Endothelial cell of umbilical vein (primary cell): ENCODE results near the gene ADARB2. TPM values are rescaled to one million over a fixed set of nuclear protein-coding genes. Genes with fewer than 3 reads are reported as not detected.

Experiments
- BruUV-seq: library from RNA; stranded (reverse); fragments of 400-500 nt; replicated peaks from 2 replicates; lab custom pipeline; 2021; lab: Mats Ljungman, UMichigan
- CTCF ChIA-PET: fragments of 300-600, 350-600 bp; sonication (Branson Sonifier 250); formaldehyde crosslinking; loops from one replicate; lab custom pipeline; 2021; ENCODE audit warnings: antibody characterized with exemption, inconsistent platforms; lab: Charles Lee
- POLR2A ChIA-PET: fragments of 300-600, 350-600 bp; sonication (Branson Sonifier 250); formaldehyde crosslinking; loops from one replicate; lab custom pipeline; 2021; ENCODE audit warnings: antibody characterized with exemption, inconsistent platforms; lab: Charles Lee
- DNase-seq: peaks from one replicate; pipeline ENCODE4 v3.0.0-alpha.2; 2011; ENCODE audit warnings: low read depth, low spot score
- FAIRE-seq: peaks from 2 replicates; lab custom pipeline; 2011; peaks lifted over from hg19 to GRCh38; lab: Jason Lieb, UNC
- H2AFZ ChIP-seq: 2 replicates; pipeline ENCODE4 v1.6.0; 2012; ENCODE audit warnings: low read depth, low read length, control low read depth, inconsistent platforms
- H3K27ac ChIP-seq: 2 replicates; pipeline ENCODE4 v1.5.1; 2011; ENCODE audit warnings: low read depth, mild to moderate bottlenecking, control low read depth, low read length, moderate library complexity; ENCODE audit not compliant: insufficient read depth
- H3K27me3 ChIP-seq, 2 experiments: 2 replicates each; pipeline versions ENCODE4 v1.6.0 to v1.6.1; 2011; ENCODE audit warnings: low read length in 2 of 2, mixed read lengths in 1 of 2; ENCODE audit not compliant: control insufficient read depth in 2 of 2, insufficient read depth in 2 of 2
- H3K36me3 ChIP-seq, 2 experiments: 2 replicates in 1 of 2; 3 replicates in 1 of 2; pipeline ENCODE4 v1.5.1; 2011; ENCODE audit warnings: low read length in 2 of 2, mild to moderate bottlenecking in 1 of 2, moderate library complexity in 1 of 2; ENCODE audit not compliant: control insufficient read depth in 2 of 2, insufficient read depth in 2 of 2; ENCODE audit errors: extremely low read depth in 1 of 2
- H3K4me1 ChIP-seq: 3 replicates; pipeline ENCODE4 v1.5.1; 2011; ENCODE audit warnings: mild to moderate bottlenecking, low read length; ENCODE audit not compliant: control insufficient read depth, insufficient read depth; ENCODE audit errors: extremely low read depth
- H3K4me2 ChIP-seq: 2 replicates; pipeline ENCODE4 v1.6.1; 2011; ENCODE audit warnings: low read length, control low read depth, mixed read lengths; ENCODE audit not compliant: insufficient read depth
- H3K4me3 ChIP-seq, 3 experiments: fragments of 200-600 bp in 1 of 3; sonication (generic), shearing (Covaris generic) in 1 of 3; replicated peaks in 1 of 3; 2 replicates each; pipeline ENCODE4 v1.5.1; 2011 to 2016; ENCODE audit warnings: control low read depth in 3 of 3, low read length in 3 of 3, mild to moderate bottlenecking in 2 of 3, inconsistent platforms in 1 of 3, low read depth in 1 of 3, moderate library complexity in 1 of 3; ENCODE audit not compliant: insufficient read depth in 1 of 3
- H3K79me2 ChIP-seq: 2 replicates; pipeline ENCODE4 v1.6.0; 2012; ENCODE audit warnings: low read length, inconsistent platforms; ENCODE audit not compliant: control insufficient read depth, insufficient read depth
- H3K9ac ChIP-seq: replicated peaks from 2 replicates; pipeline ENCODE3; 2011; ENCODE audit warnings: low read length, control low read depth; ENCODE audit not compliant: insufficient read depth; ENCODE audit errors: extremely low read depth
- H3K9me1 ChIP-seq: replicated peaks from 3 replicates; pipeline ENCODE4 v1.6.0; 2011; ENCODE audit warnings: mild to moderate bottlenecking, low read length; ENCODE audit not compliant: control insufficient read depth, insufficient read depth; ENCODE audit errors: extremely low read depth
- H3K9me3 ChIP-seq: replicated peaks from 2 replicates; pipeline ENCODE4 v1.5.1; 2012; ENCODE audit warnings: low read length, inconsistent platforms; ENCODE audit not compliant: control insufficient read depth, insufficient read depth
- H4K20me1 ChIP-seq: replicated peaks from 2 replicates; pipeline ENCODE3; 2011; ENCODE audit warnings: mild to moderate bottlenecking, low read length; ENCODE audit not compliant: control insufficient read depth, insufficient read depth; ENCODE audit errors: extremely low read depth
- EZH2 ChIP-seq: IDR thresholded peaks from 2 replicates; pipeline ENCODE4 v1.6.1; 2012; ENCODE audit warnings: borderline replicate concordance, low read depth, mild to moderate bottlenecking, moderate library complexity, low read length, inconsistent platforms; ENCODE audit not compliant: severe bottlenecking
- FOS ChIP-seq: IDR thresholded peaks from 2 replicates; pipeline ENCODE4 v1.6.1; 2011; ENCODE audit warnings: mild to moderate bottlenecking, low read length, moderate library complexity, borderline replicate concordance; ENCODE audit not compliant: insufficient read depth
- GATA2 ChIP-seq: IDR thresholded peaks from 2 replicates; pipeline ENCODE4 v1.7.0; 2011; ENCODE audit warnings: low read depth, mild to moderate bottlenecking, moderate library complexity, mixed read lengths, low read length; ENCODE audit not compliant: insufficient read length, insufficient read depth
- JUN ChIP-seq: IDR thresholded peaks from 2 replicates; pipeline ENCODE4 v1.6.1; 2011; ENCODE audit warnings: borderline replicate concordance, low read depth; ENCODE audit not compliant: insufficient read length, insufficient read depth
- MYC ChIP-seq: IDR thresholded peaks from one replicate; pipeline ENCODE4 v1.6.1; 2011; ENCODE audit warnings: mild to moderate bottlenecking, low read depth, low read length
- POLR2A ChIP-seq: IDR thresholded peaks from 2 replicates; pipeline ENCODE4 v1.6.1; 2012; ENCODE audit warnings: low read depth, mild to moderate bottlenecking, control low read depth, low read length
- POLR2AphosphoS5 ChIP-seq: IDR thresholded peaks from 2 replicates; pipeline ENCODE4 v1.6.1; 2012; ENCODE audit warnings: low read depth, mild to moderate bottlenecking, control low read depth, low read length, moderate library complexity; ENCODE audit not compliant: insufficient read depth
- dilution Hi-C: fragments of 300-500 bp; cut with MboI; formaldehyde crosslinking; loops from one replicate; pipeline ENCODE4 v1.15.0; 2019; ENCODE audit warnings: low sequenced_read_pairs; ENCODE audit not compliant: extremely low pct_ligation_motif_present
- intact Hi-C: fragments of 100-400 bp; cut with micrococcal nuclease; formaldehyde crosslinking; loops from one replicate; pipeline ENCODE4 v1.10.0; 2022
- polyA plus RNA-seq, 4 experiments: library from polyadenylated mRNA; depleted of rRNA in 3 of 4; stranded (reverse) in 3 of 4; unstranded in 1 of 4; fragments of >200 nt; gene quantifications; 2 replicates each; pipeline versions ENCODE4 v1.2.1 to v1.2.3, GENCODE V29; 2011 to 2012; ENCODE audit warnings: missing spikeins in 1 of 4
- total RNA-seq: library from RNA; stranded (reverse); gene quantifications from 2 replicates; pipeline ENCODE4 v1.2.3, GENCODE V29; 2021
- TF ChIP-seq, protein P1 (sequence below), 2 donors: IDR thresholded peaks; 1 replicate in 1 of 2; 2 replicates in 1 of 2; pipeline ENCODE4 v1.5.1; 2011; ENCODE audit warnings: low read length in 2 of 2, mild to moderate bottlenecking in 2 of 2, moderate library complexity in 2 of 2, control low read depth in 1 of 2, inconsistent platforms in 1 of 2, low read depth in 1 of 2; ENCODE audit not compliant: insufficient read depth in 1 of 2; ENCODE audit errors: extremely low read depth in 1 of 2
- TF ChIP-seq, protein P2 (sequence below): IDR thresholded peaks from 2 replicates; pipeline ENCODE4 v1.6.1; 2011; ENCODE audit not compliant: insufficient read depth, insufficient read length

Gene ADARB2
- total and polyA plus RNA-seq, 2 donors (not counting 3 experiments of a cell fraction or from before 2014, with no cell fraction given) = not detected

DNA sequence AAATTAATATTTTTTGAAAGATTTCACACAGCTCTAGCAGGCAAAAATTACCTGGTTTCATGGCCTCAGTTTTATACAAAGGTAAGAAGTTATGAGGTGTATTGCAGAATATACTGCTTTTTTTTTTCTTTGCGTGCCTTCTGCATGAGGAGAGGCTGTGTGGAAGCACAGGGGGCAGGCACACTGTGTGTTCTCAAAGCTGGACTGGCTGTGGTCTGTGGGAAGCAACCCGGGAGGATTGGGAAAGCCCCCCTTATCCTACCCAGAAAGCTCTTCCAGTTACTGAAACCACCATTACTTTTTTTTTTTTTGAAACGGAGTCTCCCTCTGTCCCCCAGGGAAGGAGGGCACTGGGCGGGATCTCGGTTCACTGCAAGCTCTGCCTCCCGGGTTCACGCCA, 25.0 kb downstream of the ADARB2 start:
- FAIRE-seq = no peak
- BruUV-seq = no TSS peak
- peaks cover 10% of the 10 kb centered on the region for H3K9me3 ChIP-seq

More for the DNA sequence above, 25.0 kb downstream of the ADARB2 start:
- DNase-seq = no peak
- Histone ChIP-seq H3K27me3 (no peaks in the 10 kb centered on the region), H3K27ac (no peak overlapping the region), H3K4me1 (no peaks in the 10 kb centered on the region), H3K36me3 (no peaks in the 10 kb centered on the region), H3K4me3 (no peak overlapping the region), H3K4me2 (no peak overlapping the region), H3K79me2 (no peaks in the 10 kb centered on the region), H3K9ac (no peak overlapping the region), H2AFZ (no peak overlapping the region), H3K9me1 (no peaks in the 10 kb centered on the region), H4K20me1 (no peaks in the 10 kb centered on the region)
- TF ChIP-seq, protein P1, sequence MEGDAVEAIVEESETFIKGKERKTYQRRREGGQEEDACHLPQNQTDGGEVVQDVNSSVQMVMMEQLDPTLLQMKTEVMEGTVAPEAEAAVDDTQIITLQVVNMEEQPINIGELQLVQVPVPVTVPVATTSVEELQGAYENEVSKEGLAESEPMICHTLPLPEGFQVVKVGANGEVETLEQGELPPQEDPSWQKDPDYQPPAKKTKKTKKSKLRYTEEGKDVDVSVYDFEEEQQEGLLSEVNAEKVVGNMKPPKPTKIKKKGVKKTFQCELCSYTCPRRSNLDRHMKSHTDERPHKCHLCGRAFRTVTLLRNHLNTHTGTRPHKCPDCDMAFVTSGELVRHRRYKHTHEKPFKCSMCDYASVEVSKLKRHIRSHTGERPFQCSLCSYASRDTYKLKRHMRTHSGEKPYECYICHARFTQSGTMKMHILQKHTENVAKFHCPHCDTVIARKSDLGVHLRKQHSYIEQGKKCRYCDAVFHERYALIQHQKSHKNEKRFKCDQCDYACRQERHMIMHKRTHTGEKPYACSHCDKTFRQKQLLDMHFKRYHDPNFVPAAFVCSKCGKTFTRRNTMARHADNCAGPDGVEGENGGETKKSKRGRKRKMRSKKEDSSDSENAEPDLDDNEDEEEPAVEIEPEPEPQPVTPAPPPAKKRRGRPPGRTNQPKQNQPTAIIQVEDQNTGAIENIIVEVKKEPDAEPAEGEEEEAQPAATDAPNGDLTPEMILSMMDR (IDR thresholded peaks at IDR 0.05; ENCODE audit: extremely low read depth in 1 of 2, insufficient read depth in 1 of 2, low read depth in 1 of 2, low read length in 2 of 2) = no peak
- TF ChIP-seq EZH2 (no peak), POLR2AphosphoS5 (no peak), POLR2A (no peak), JUN (no peak), MYC (no peak), FOS (no peak), GATA2 (no peak)
- TF ChIP-seq, protein P2, sequence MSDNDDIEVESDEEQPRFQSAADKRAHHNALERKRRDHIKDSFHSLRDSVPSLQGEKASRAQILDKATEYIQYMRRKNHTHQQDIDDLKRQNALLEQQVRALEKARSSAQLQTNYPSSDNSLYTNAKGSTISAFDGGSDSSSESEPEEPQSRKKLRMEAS = no peak
- POLR2A ChIA-PET = no interaction called here
- dilution Hi-C loops (no loop called here), intact Hi-C loops (no loop called here)
- CTCF ChIA-PET = no interaction called here
